ENCODE measurements around the gene MAD1L1. TPM values are rescaled to one million over a fixed set of nuclear protein-coding genes. Genes with fewer than 3 reads are reported as not detected.
A peak's percentile ranks its signal among the peaks of the same experiment; 100 is the strongest.

The MAD1L1 gene
- polyA plus RNA-seq, 3 donors from 2014 or later = 85.0 to 166 (median 97.0) TPM

GRCh38 chr7:2029211-2029905, 203.4 kb downstream of the MAD1L1 start:
- Mint-ChIP-seq H3K27ac (peak overlapping the region in 4 of 6 donors; percentile 10 to 69 (median 48)), H3K9me3 (peaks cover 9 to 45% (median 27%) of the 10 kb centered on the region in 6 donors), H3K27me3 (ENCODE audit: low read depth in 3 of 3) (peaks cover 12 to 22% (median 15%) of the 10 kb centered on the region in 3 donors), H3K36me3 (peaks cover 32 to 38% (median 34%) of the 10 kb centered on the region in 3 donors), H3K4me3 (peak overlapping the region; percentile 2 to 59 (median 39)), H3K4me1 (peaks cover 42 to 53% of the 10 kb centered on the region in 2 donors)
- no peak for DNase-seq

- DNase-seq = no peak
- Mint-ChIP-seq H3K4me3 (peak overlapping the region in 2 of 5 donors; percentile 24 to 66), H3K36me3 (peaks cover 37 to 41% (median 39%) of the 10 kb centered on the region in 3 donors), H3K27ac (no peak overlapping the region), H3K4me1 (peaks cover 42 to 53% of the 10 kb centered on the region in 2 donors), H3K27me3 (ENCODE audit: low read depth in 3 of 3) (peaks cover 12 to 21% (median 15%) of the 10 kb centered on the region in 3 donors), H3K9me3 (peaks cover 9 to 51% (median 29%) of the 10 kb centered on the region in 6 donors)
Observed at GRCh38 chr7:2028733-2029132, 204.0 kb downstream of the MAD1L1 start.

- Mint-ChIP-seq H3K9me3 (peaks cover 10 to 51% (median 29%) of the 10 kb centered on the region in 6 donors), H3K27ac (no peak overlapping the region)
Observed at GRCh38 chr7:2025188-2025587, 207.6 kb downstream of the MAD1L1 start.

GRCh38 chr7:2024567-2024918, 208.2 kb downstream of the MAD1L1 start:
- H3K4me3 Mint-ChIP-seq = no peak overlapping the region

More at GRCh38 chr7:2025188-2025587, 207.6 kb downstream of the MAD1L1 start:
- peaks cover 23 to 37% of the 10 kb centered on the region in 2 donors for H3K4me1 Mint-ChIP-seq
- H3K27me3 Mint-ChIP-seq (ENCODE audit: low read depth in 3 of 3) = peaks cover 3 to 8% (median 5%) of the 10 kb centered on the region in 3 donors
- no peak overlapping the region for H3K4me3 Mint-ChIP-seq
- no peak for DNase-seq
- H3K36me3 Mint-ChIP-seq = peaks cover 37 to 49% (median 43%) of the 10 kb centered on the region in 3 donors

GRCh38 chr7:2023877-2024566, 208.7 kb downstream of the MAD1L1 start:
- H3K4me1 Mint-ChIP-seq = peaks cover 22 to 37% of the 10 kb centered on the region in 2 donors
- peaks cover 34 to 41% (median 36%) of the 10 kb centered on the region in 3 donors for H3K36me3 Mint-ChIP-seq
- no peak for DNase-seq
- peak overlapping the region in 2 of 6 donors; percentile 20 to 77 for H3K27ac Mint-ChIP-seq
- no peak overlapping the region for H3K4me3 Mint-ChIP-seq
- peaks cover 0 to 4% (median 2%) of the 10 kb centered on the region in 3 donors for H3K27me3 Mint-ChIP-seq (ENCODE audit: low read depth in 3 of 3)
- H3K9me3 Mint-ChIP-seq = peaks cover 10 to 44% (median 25%) of the 10 kb centered on the region in 6 donors

More at GRCh38 chr7:2024567-2024918, 208.2 kb downstream of the MAD1L1 start:
- DNase-seq = no peak
- peaks cover 10 to 49% (median 29%) of the 10 kb centered on the region in 6 donors for H3K9me3 Mint-ChIP-seq
- H3K4me1 Mint-ChIP-seq = peaks cover 23 to 37% of the 10 kb centered on the region in 2 donors
- peak overlapping the region in 1 of 6 donors; percentile 20 for H3K27ac Mint-ChIP-seq
- peaks cover 37 to 46% (median 41%) of the 10 kb centered on the region in 3 donors for H3K36me3 Mint-ChIP-seq
- peaks cover under 1 to 6% (median 5%) of the 10 kb centered on the region in 3 donors for H3K27me3 Mint-ChIP-seq (ENCODE audit: low read depth in 3 of 3)

- Mint-ChIP-seq H3K9me3 (peaks cover 10 to 34% (median 16%) of the 10 kb centered on the region in 6 donors), H3K27ac (no peak overlapping the region), H3K4me3 (no peak overlapping the region), H3K27me3 (ENCODE audit: low read depth in 3 of 3) (peaks cover 0 to 7% (median 4%) of the 10 kb centered on the region in 3 donors), H3K4me1 (peaks cover 35 to 44% of the 10 kb centered on the region in 2 donors), H3K36me3 (peaks cover 26 to 38% (median 32%) of the 10 kb centered on the region in 3 donors)
- DNase-seq = no peak
Observed at GRCh38 chr7:2022737-2023250, 210.0 kb downstream of the MAD1L1 start.

GRCh38 chr7:2022021-2022409, 210.7 kb downstream of the MAD1L1 start:
- Mint-ChIP-seq H3K36me3 (peaks cover 22 to 31% (median 25%) of the 10 kb centered on the region in 3 donors), H3K4me3 (no peak overlapping the region), H3K4me1 (peaks cover 40 to 47% of the 10 kb centered on the region in 2 donors), H3K9me3 (peaks cover 10 to 26% (median 13%) of the 10 kb centered on the region in 6 donors), H3K27ac (peak overlapping the region in 1 of 6 donors; percentile 45), H3K27me3 (ENCODE audit: low read depth in 3 of 3) (peaks cover 0 to 8% (median 2%) of the 10 kb centered on the region in 3 donors)
- no peak for DNase-seq

- peaks cover 0 to 6% (median 2%) of the 10 kb centered on the region in 3 donors for H3K27me3 Mint-ChIP-seq (ENCODE audit: low read depth in 3 of 3)
- peaks cover 2 to 11% (median 7%) of the 10 kb centered on the region in 6 donors for H3K9me3 Mint-ChIP-seq
- peak; percentile 73 to 77 (median 75) for DNase-seq
- peak overlapping the region; percentile 77 to 87 (median 82) for H3K4me3 Mint-ChIP-seq
- H3K4me1 Mint-ChIP-seq = peaks cover 41 to 47% of the 10 kb centered on the region in 2 donors
- peak overlapping the region; percentile 37 to 90 (median 80) for H3K27ac Mint-ChIP-seq
- H3K36me3 Mint-ChIP-seq = peaks cover 13 to 20% (median 14%) of the 10 kb centered on the region in 3 donors
Observed at GRCh38 chr7:2019711-2020511, 212.8 kb downstream of the MAD1L1 start.

GRCh38 chr7:2019461-2019710, 213.4 kb downstream of the MAD1L1 start:
- Mint-ChIP-seq H3K27ac (peak overlapping the region in 5 of 6 donors; percentile 70 to 90 (median 84)), H3K4me3 (peak overlapping the region; percentile 40 to 82 (median 77)), H3K4me1 (peaks cover 38 to 43% of the 10 kb centered on the region in 2 donors), H3K36me3 (peaks cover 7 to 16% (median 9%) of the 10 kb centered on the region in 3 donors), H3K27me3 (ENCODE audit: low read depth in 3 of 3) (peaks cover 0 to 6% (median 2%) of the 10 kb centered on the region in 3 donors), H3K9me3 (peaks cover 0 to 6% (median 3%) of the 10 kb centered on the region in 6 donors)
- DNase-seq = no peak

- peaks cover 0 to 2% (median under 1%) of the 10 kb centered on the region in 6 donors for H3K9me3 Mint-ChIP-seq
- no peak for DNase-seq
- peak overlapping the region in 5 of 6 donors; percentile 53 to 84 (median 64) for H3K27ac Mint-ChIP-seq
- H3K4me3 Mint-ChIP-seq = peak overlapping the region in 4 of 5 donors; percentile 40 to 81 (median 43)
- H3K36me3 Mint-ChIP-seq = peaks cover 2 to 12% (median 4%) of the 10 kb centered on the region in 3 donors
- H3K27me3 Mint-ChIP-seq (ENCODE audit: low read depth in 3 of 3) = peaks cover 0 to 6% (median 2%) of the 10 kb centered on the region in 3 donors
- H3K4me1 Mint-ChIP-seq = peaks cover 38 to 43% of the 10 kb centered on the region in 2 donors
Observed at GRCh38 chr7:2018569-2019460, 213.9 kb downstream of the MAD1L1 start.

GRCh38 chr7:2017914-2018568, 214.7 kb downstream of the MAD1L1 start:
- no peak for DNase-seq
- peaks cover 0 to 6% (median 2%) of the 10 kb centered on the region in 3 donors for H3K27me3 Mint-ChIP-seq (ENCODE audit: low read depth in 3 of 3)
- peaks cover 38 to 43% of the 10 kb centered on the region in 2 donors for H3K4me1 Mint-ChIP-seq
- H3K36me3 Mint-ChIP-seq = peaks cover 3 to 10% (median 9%) of the 10 kb centered on the region in 3 donors
- no peaks in the 10 kb centered on the region for H3K9me3 Mint-ChIP-seq
- H3K4me3 Mint-ChIP-seq = peak overlapping the region in 4 of 5 donors; percentile 13 to 62 (median 39)
- peak overlapping the region in 5 of 6 donors; percentile 46 to 73 (median 64) for H3K27ac Mint-ChIP-seq
